Measurements from ENCODE around the gene MCEMP1.

The MCEMP1 gene

DNA sequence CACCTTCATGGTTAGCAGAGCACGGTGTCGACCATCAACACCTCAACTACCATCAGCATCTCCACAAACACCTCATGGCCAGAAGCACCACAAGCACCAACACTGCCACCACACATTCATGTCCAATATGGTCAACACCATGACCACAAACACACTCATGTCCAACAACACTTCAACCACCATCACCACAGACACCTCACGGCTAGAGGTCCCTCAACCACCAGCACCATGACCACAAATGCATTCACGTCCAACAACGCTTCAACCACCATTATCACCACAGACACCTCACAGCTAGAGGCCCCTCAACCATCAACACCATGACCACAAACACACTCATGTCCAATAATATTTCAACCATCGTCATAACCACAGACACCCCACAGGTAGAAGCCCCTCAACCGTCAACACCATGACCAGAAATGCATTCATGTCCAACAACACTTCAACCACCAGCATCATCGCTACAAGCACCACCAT lies 13.9 kb downstream of the MCEMP1 start:
- no peaks in the 10 kb centered on the region for H3K79me2 ChIP-seq (ENCODE audit: insufficient read depth, low read length)
- no peak overlapping the region for H2AFZ ChIP-seq (ENCODE audit: low read depth, low read length, severe bottlenecking)
- no peaks in the 10 kb centered on the region for H3F3A ChIP-seq (ENCODE audit: insufficient read depth)
- no peak for TF ChIP-seq EZH2phosphoT487 (conservative IDR thresholded peaks at IDR 0.05; ENCODE audit: low read length)
- TF ChIP-seq, protein P1, sequence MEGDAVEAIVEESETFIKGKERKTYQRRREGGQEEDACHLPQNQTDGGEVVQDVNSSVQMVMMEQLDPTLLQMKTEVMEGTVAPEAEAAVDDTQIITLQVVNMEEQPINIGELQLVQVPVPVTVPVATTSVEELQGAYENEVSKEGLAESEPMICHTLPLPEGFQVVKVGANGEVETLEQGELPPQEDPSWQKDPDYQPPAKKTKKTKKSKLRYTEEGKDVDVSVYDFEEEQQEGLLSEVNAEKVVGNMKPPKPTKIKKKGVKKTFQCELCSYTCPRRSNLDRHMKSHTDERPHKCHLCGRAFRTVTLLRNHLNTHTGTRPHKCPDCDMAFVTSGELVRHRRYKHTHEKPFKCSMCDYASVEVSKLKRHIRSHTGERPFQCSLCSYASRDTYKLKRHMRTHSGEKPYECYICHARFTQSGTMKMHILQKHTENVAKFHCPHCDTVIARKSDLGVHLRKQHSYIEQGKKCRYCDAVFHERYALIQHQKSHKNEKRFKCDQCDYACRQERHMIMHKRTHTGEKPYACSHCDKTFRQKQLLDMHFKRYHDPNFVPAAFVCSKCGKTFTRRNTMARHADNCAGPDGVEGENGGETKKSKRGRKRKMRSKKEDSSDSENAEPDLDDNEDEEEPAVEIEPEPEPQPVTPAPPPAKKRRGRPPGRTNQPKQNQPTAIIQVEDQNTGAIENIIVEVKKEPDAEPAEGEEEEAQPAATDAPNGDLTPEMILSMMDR (IDR thresholded peaks at IDR 0.05; ENCODE audit: insufficient read depth, low read length, poor library complexity, severe bottlenecking), result no peak
- H3K4me3 ChIP-seq (ENCODE audit: insufficient read depth, low read length, poor library complexity, severe bottlenecking), result no peak overlapping the region
- no peak overlapping the region for H3K27ac ChIP-seq (ENCODE audit: low read depth, low read length)
- no peaks in the 10 kb centered on the region for H3K9me2 ChIP-seq (replicated peaks; ENCODE audit: insufficient read depth, low read length)
- no peaks in the 10 kb centered on the region for H3K27me3 ChIP-seq (ENCODE audit: low read length)
- no peak overlapping the region for H3K9ac ChIP-seq (ENCODE audit: low read length)
- no peaks in the 10 kb centered on the region for H3K36me3 ChIP-seq (ENCODE audit: low read length)
- no peaks in the 10 kb centered on the region for H3K9me3 ChIP-seq (ENCODE audit: insufficient read depth, low read length)
- no peak overlapping the region for H3K4me2 ChIP-seq (ENCODE audit: low read depth, low read length, poor library complexity, severe bottlenecking)
- H4K20me1 ChIP-seq (ENCODE audit: low read depth, low read length), result no peaks in the 10 kb centered on the region

DNA sequence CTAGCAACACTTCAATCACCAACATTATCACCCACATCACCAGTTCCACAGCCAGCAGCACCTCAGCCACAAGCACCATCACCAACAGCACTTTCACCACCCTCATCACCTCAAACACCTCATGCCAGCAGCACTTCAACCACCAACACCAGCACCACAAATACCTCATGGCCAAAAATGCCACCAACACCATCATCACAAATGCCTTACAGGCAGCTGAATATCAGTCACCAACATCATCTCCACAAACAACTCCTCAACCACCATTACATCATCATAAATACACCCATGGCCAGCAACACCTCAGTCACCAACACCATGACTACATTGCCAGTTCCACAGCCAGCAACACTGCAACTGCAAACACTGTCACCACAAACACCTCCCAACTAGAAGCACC lies 14.6 kb downstream of the MCEMP1 start:
- Histone ChIP-seq H3K9me2 (replicated peaks; ENCODE audit: insufficient read depth, low read length) (no peaks in the 10 kb centered on the region), H3K4me3 (ENCODE audit: insufficient read depth, low read length, poor library complexity, severe bottlenecking) (no peak overlapping the region), H3K9ac (ENCODE audit: low read length) (no peak overlapping the region), H3K27ac (ENCODE audit: low read depth, low read length) (no peak overlapping the region), H3F3A (ENCODE audit: insufficient read depth) (no peaks in the 10 kb centered on the region), H3K4me2 (ENCODE audit: low read depth, low read length, poor library complexity, severe bottlenecking) (no peak overlapping the region), H3K79me2 (ENCODE audit: insufficient read depth, low read length) (no peaks in the 10 kb centered on the region), H3K9me3 (ENCODE audit: insufficient read depth, low read length) (no peaks in the 10 kb centered on the region), H3K36me3 (ENCODE audit: low read length) (no peaks in the 10 kb centered on the region), H2AFZ (ENCODE audit: low read depth, low read length, severe bottlenecking) (no peak overlapping the region), H3K27me3 (ENCODE audit: low read length) (no peaks in the 10 kb centered on the region), H4K20me1 (ENCODE audit: low read depth, low read length) (no peaks in the 10 kb centered on the region)
- TF ChIP-seq, protein P1 (IDR thresholded peaks at IDR 0.05; ENCODE audit: insufficient read depth, low read length, poor library complexity, severe bottlenecking), result no peak
- no peak for TF ChIP-seq EZH2phosphoT487 (conservative IDR thresholded peaks at IDR 0.05; ENCODE audit: low read length)

DNA sequence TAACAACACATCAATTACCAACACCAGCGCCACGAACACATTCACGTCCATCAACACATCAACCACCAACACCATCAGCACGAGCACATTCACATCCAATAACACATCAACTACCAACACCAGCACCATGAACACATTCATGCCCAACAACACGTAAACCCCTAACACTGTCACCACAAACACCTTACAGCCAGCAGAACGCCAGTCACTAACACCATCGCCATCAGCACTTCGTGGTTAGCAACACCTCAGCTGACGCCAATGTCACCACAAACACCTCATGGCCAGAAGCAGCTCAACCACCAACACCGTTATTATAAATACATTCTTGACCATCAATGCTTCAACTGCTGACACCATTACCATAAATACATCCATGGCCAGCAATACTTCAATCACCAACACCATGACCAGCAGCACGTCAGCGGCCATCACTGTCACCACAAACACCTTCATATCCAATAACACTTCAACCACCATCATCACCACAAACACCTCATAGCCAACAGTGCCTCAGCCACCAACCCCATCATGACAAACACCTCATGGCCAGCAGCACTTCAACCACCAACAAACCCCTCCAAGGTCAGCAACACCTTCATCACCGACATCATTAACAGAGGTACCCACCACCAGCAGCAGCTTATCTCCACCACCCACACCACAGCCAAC lies 15.7 kb downstream of the MCEMP1 start:
- Histone ChIP-seq H3K4me2 (ENCODE audit: low read depth, low read length, poor library complexity, severe bottlenecking) (no peak overlapping the region), H3K9me3 (ENCODE audit: insufficient read depth, low read length) (no peaks in the 10 kb centered on the region), H3K27me3 (ENCODE audit: low read length) (no peaks in the 10 kb centered on the region), H3K4me3 (ENCODE audit: insufficient read depth, low read length, poor library complexity, severe bottlenecking) (no peak overlapping the region), H3K27ac (ENCODE audit: low read depth, low read length) (no peak overlapping the region), H4K20me1 (ENCODE audit: low read depth, low read length) (no peaks in the 10 kb centered on the region), H3K9me2 (replicated peaks; ENCODE audit: insufficient read depth, low read length) (no peaks in the 10 kb centered on the region), H2AFZ (ENCODE audit: low read depth, low read length, severe bottlenecking) (no peak overlapping the region), H3K79me2 (ENCODE audit: insufficient read depth, low read length) (no peaks in the 10 kb centered on the region), H3K9ac (ENCODE audit: low read length) (no peak overlapping the region), H3F3A (ENCODE audit: insufficient read depth) (no peaks in the 10 kb centered on the region), H3K36me3 (ENCODE audit: low read length) (no peaks in the 10 kb centered on the region)
- TF ChIP-seq, protein P1 (IDR thresholded peaks at IDR 0.05; ENCODE audit: insufficient read depth, low read length, poor library complexity, severe bottlenecking), result no peak
- TF ChIP-seq EZH2phosphoT487 (conservative IDR thresholded peaks at IDR 0.05; ENCODE audit: low read length), result no peak

Data from SU-DHL-6 (cell line).